Ishikawa (cell line): ENCODE results near the gene INHBB.

Experiments
- CEBPB ChIP-seq: IDR thresholded peaks from 2 replicates; pipeline ENCODE4 v1.6.1; 2012
- CREB1 ChIP-seq: IDR thresholded peaks from 2 replicates; pipeline ENCODE4 v1.6.1; 2012; ENCODE audit warnings: low read depth
- EGR1 ChIP-seq: IDR thresholded peaks from 2 replicates; pipeline ENCODE4 v1.6.1; 2012
- EP300 ChIP-seq: IDR thresholded peaks from 2 replicates; pipeline ENCODE4 v1.6.1; 2012; ENCODE audit warnings: borderline replicate concordance
- FOXM1 ChIP-seq: IDR thresholded peaks from 2 replicates; pipeline ENCODE4 v1.6.1; 2012; ENCODE audit warnings: low read depth, borderline replicate concordance
- MAX ChIP-seq: IDR thresholded peaks from 2 replicates; pipeline ENCODE4 v1.6.1; 2012
- NFIC ChIP-seq: IDR thresholded peaks from 2 replicates; pipeline ENCODE4 v1.6.1; 2012
- RAD21 ChIP-seq: IDR thresholded peaks from 2 replicates; pipeline ENCODE4 v1.6.1; 2012; ENCODE audit warnings: low read depth
- REST ChIP-seq: IDR thresholded peaks from 2 replicates; pipeline ENCODE4 v1.6.1; 2012; ENCODE audit warnings: low read depth, mild to moderate bottlenecking
- TAF1 ChIP-seq: IDR thresholded peaks from 2 replicates; pipeline ENCODE4 v1.6.1; 2012; ENCODE audit warnings: low read depth, mild to moderate bottlenecking
- TCF12 ChIP-seq: IDR thresholded peaks from 2 replicates; pipeline ENCODE4 v1.6.1; 2012; ENCODE audit warnings: low read depth
- TEAD4 ChIP-seq: IDR thresholded peaks from 2 replicates; pipeline ENCODE4 v1.6.1; 2012
- USF1 ChIP-seq: IDR thresholded peaks from 2 replicates; pipeline ENCODE4 v1.6.1; 2012
- YY1 ChIP-seq: IDR thresholded peaks from 2 replicates; pipeline ENCODE4 v1.6.1; 2012; ENCODE audit warnings: low read depth
- ZBTB7A ChIP-seq: IDR thresholded peaks from 2 replicates; pipeline ENCODE4 v1.6.1; 2012; ENCODE audit warnings: low read depth

INHBB gene

DNA sequence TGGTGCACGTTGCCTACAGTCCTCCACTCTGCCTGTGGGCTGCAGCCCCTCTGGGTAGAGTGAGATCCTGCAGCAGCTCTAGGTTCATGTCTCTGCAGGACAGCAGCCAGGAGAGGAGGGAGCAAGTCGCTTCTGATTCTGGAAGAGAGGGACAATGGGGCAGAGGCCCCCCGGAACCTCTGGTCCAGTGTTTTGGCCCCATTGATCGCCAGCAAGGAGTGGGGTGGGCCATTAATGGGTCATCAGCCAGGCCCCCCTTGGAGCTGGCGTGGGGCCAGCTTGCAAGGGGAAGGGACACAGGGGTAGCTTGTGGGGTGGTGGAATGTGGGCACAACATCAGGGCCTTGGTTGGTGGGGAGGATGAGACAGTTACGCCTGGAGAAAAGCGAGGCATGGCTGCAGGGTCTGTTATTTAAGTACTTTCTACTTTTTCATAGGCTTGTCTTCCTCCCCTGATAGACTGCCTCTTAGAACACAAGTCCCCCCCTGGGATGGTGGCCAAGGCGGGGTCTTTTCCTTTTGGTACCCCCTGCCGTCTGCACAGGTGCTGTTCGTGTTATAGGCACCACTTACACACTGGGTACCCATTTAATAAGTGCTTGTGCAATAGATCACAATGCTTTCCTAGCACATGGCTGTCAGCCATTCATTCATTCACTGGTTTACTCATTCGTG, 44.6 kb downstream of the INHBB start:
- TF ChIP-seq TEAD4 (no peak), REST (no peak), YY1 (no peak), EGR1 (no peak)

GRCh38 chr2:120391911-120392665, 46.2 kb downstream of the INHBB start:
- TF ChIP-seq ZBTB7A = no peak
- no peak for TF ChIP-seq CEBPB
- TF ChIP-seq REST = no peak
- no peak for TF ChIP-seq EGR1
- TF ChIP-seq TCF12 = no peak
- TF ChIP-seq RAD21 = no peak
- no peak for TF ChIP-seq NFIC
- TF ChIP-seq YY1 = no peak
- TF ChIP-seq TEAD4 = no peak

DNA sequence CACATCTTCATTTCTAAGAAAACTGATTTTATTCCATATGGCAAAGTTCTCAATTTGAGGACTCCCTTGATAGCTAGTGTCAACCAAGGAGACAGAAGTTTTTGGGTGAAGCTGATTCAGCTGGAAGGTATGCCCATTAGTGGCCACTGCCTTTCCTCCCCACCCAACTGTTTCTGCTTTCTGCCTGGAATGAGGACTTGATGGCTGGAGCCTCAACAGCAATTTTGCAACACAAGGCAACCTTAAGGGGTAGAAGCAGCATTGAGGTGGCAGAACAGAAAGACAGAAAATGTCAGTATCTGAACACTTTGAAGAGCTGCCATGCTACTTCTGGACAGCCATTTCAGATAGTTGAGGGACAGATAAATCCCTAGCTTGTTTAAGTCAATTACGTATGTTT, 47.0 kb downstream of the INHBB start:
- TF ChIP-seq NFIC (no peak), USF1 (no peak), TCF12 (no peak), TAF1 (no peak), EGR1 (no peak), YY1 (no peak), EP300 (no peak), RAD21 (no peak), REST (no peak)

DNA sequence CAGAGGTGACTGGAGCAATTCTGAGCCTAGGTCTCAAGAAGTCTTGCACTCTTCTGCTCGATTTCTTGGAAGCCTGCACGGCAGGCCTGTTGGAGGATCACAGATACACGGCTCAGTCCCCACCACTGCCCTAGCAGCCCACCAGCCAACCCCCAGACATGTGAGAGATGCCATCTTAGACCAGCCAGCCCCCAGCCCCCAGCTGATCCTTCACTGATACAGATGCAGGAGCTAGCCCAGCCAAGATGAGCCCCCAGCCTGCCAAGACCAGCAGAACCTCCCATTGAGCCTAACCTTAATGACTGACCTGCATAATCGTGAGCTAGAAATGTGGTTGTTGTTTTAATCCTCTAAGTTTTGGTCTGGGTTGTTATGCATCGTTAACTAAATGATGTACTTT, 47.5 kb downstream of the INHBB start:
- no peak for TF ChIP-seq ZBTB7A
- no peak for TF ChIP-seq RAD21
- TF ChIP-seq TCF12 = no peak
- TF ChIP-seq NFIC = no peak
- TF ChIP-seq REST = no peak
- TF ChIP-seq CREB1 = no peak
- no peak for TF ChIP-seq FOXM1
- TF ChIP-seq EGR1 = no peak

DNA sequence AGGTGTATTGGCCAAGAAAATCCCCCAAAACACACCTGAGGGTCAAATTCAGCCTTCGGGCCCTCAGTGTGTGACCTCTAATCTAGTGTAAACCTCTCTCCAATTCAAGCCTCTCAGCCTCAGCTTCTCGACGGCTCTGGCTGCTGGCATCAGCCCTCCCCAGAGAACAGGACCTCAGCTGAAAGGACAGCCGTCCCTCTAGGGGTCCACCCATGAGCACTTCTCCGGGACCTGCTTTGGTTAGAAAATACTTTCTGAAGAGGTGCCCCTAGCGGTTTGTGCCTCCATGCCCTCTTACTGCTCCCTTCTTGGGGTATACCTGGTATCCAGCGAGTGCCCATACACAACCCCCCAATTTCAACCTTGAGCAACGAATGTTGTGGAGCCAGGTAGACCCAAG, 48.8 kb downstream of the INHBB start:
- TF ChIP-seq EP300 (no peak), RAD21 (no peak), FOXM1 (no peak), TAF1 (no peak), TEAD4 (no peak), EGR1 (no peak), CEBPB (no peak), MAX (no peak), TCF12 (no peak), REST (no peak)
